ACC112 (cell line): Measurements from ENCODE around the gene PLCB2.

ENCODE experiments used
- H2AFZ ChIP-seq: fragments of 200-600 bp; sonication (generic); one replicate; pipeline ENCODE4 v1.6.0; 2017; ENCODE audit warnings: antibody characterized with exemption, low read length; ENCODE audit not compliant: unreplicated experiment
- H3K27ac ChIP-seq: fragments of 200-600 bp; sonication (generic); 2 replicates; pipeline ENCODE4 v1.5.1; 2014; ENCODE audit warnings: low read depth, mild to moderate bottlenecking, antibody characterized with exemption, low read length, moderate library complexity
- H3K27me3 ChIP-seq: fragments of 200-600 bp; sonication (generic); 2 replicates; pipeline ENCODE4 v1.6.1; 2014; ENCODE audit warnings: mild to moderate bottlenecking, antibody characterized with exemption, low read length, moderate library complexity, mixed read lengths; ENCODE audit not compliant: insufficient read depth
- H3K36me3 ChIP-seq: fragments of 200-600 bp; sonication (generic); 2 replicates; pipeline ENCODE4 v1.6.1; 2016; ENCODE audit warnings: mild to moderate bottlenecking, antibody characterized with exemption, low read length, moderate library complexity, mixed read lengths; ENCODE audit not compliant: insufficient read depth
- H3K4me1 ChIP-seq: fragments of 200-600 bp; sonication (generic); one replicate; pipeline ENCODE4 v1.6.1; 2016; ENCODE audit warnings: low read length, mixed read lengths; ENCODE audit not compliant: insufficient read depth, unreplicated experiment, control insufficient read depth
- H3K4me3 ChIP-seq: fragments of 200-600 bp; sonication (generic); 2 replicates; pipeline ENCODE4 v1.5.1; 2014; ENCODE audit warnings: mild to moderate bottlenecking, low read depth, low read length
- H3K79me2 ChIP-seq: fragments of 200-600 bp; sonication (generic); one replicate; pipeline ENCODE4 v1.6.0; 2016; ENCODE audit warnings: low read length; ENCODE audit not compliant: control insufficient read depth, unreplicated experiment, insufficient read depth

The PLCB2 gene

GRCh38 chr15:40302288-40302886, 5.3 kb downstream of the PLCB2 start:
- Histone ChIP-seq H3K4me1 (no peaks in the 10 kb centered on the region), H3K4me3 (no peak overlapping the region), H3K27ac (no peak overlapping the region), H3K36me3 (no peaks in the 10 kb centered on the region), H3K79me2 (no peaks in the 10 kb centered on the region), H2AFZ (no peak overlapping the region), H3K27me3 (peaks cover 22% of the 10 kb centered on the region; the same call in 1 of the 2 replicates)

DNA sequence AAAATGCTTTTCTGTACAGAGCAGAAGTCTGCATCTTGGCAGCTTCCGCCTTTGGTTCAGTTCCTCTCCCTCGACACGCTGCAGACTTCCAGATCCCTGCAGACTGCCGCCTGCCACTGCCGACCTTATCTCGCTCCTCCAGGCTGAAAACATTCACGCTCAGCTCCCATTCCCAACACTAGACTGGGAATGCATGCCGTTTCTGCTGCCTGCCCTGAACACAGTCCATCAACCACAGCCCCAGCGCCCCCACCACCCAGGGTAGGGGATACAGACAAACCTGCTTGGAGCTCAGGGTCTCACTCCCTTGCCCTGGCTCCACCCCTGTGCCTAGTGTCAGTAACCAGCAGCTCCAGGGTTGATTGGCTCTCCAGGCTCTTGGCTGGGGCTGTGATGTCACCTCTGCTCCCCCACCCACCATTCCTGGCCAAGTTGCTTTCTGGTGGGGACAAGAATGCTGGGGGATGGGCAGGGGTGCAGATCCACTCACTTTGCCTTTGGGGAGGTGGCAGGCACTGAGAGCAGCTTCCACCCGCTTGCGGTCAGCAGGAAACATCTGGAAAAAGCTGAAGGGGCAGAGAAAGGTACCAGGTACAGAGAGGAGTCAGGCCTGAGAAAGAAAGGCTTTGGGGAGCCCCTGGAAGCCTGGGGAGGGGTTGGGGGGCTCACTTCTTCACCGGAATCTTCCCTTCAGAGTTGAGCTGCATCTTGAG, 6.1 kb downstream of the PLCB2 start:
- Histone ChIP-seq H3K36me3 (no peaks in the 10 kb centered on the region), H3K27ac (no peak overlapping the region), H3K79me2 (no peaks in the 10 kb centered on the region), H2AFZ (no peak overlapping the region), H3K4me1 (no peaks in the 10 kb centered on the region), H3K27me3 (peaks cover 27% of the 10 kb centered on the region; the same call in 1 of the 2 replicates), H3K4me3 (no peak overlapping the region)

GRCh38 chr15:40300771-40301170, 7.0 kb downstream of the PLCB2 start:
- Histone ChIP-seq H3K27ac (no peak overlapping the region), H3K27me3 (peaks cover 30% of the 10 kb centered on the region; the same call in 1 of the 2 replicates), H3K4me1 (no peaks in the 10 kb centered on the region), H3K36me3 (no peaks in the 10 kb centered on the region), H3K4me3 (no peak overlapping the region), H2AFZ (no peak overlapping the region), H3K79me2 (no peaks in the 10 kb centered on the region)

GRCh38 chr15:40300367-40300766, 7.4 kb downstream of the PLCB2 start:
- no peak overlapping the region for H3K27ac ChIP-seq
- H3K27me3 ChIP-seq = peaks cover 34% of the 10 kb centered on the region; the same call in 1 of the 2 replicates
- H2AFZ ChIP-seq = no peak overlapping the region
- no peaks in the 10 kb centered on the region for H3K36me3 ChIP-seq
- H3K4me1 ChIP-seq = no peaks in the 10 kb centered on the region
- no peak overlapping the region for H3K4me3 ChIP-seq
- H3K79me2 ChIP-seq = no peaks in the 10 kb centered on the region

DNA sequence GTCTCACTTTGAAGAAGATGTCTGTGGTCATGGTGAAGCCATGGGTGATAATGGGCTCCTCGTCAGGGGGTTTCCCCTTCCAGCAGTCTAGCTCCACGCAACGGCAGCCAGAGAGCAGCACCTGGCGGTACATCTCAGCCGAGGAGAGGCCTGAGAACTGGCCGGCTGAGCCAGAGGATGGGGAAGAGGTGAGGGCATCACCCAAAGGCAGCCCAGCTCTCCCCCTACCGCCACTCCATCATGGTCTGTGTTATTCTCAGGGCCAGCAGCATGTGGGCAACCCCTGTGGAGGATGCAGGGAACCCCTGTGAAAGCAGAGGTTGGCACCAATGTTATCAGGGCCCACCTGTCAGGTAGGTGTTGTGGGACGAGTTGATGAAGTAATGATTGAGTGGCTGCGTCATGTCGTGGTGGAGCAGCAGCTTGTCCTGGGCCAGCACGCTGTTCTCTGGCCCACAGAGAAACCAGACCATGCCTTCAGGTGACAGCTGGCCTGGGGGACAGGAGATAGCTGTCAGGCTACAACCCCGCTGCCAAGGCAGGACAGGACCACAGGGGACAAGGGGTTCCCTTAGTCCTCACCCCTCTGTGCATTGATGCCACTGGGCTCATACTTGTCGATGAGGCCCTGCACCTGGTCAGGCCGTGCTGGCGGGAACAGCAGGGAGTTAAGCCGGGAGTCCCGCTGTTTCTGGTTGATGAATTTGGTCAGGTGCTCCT, 9.4 kb downstream of the PLCB2 start:
- Histone ChIP-seq H3K79me2 (no peaks in the 10 kb centered on the region), H3K27ac (no peak overlapping the region), H3K4me1 (no peaks in the 10 kb centered on the region), H3K27me3 (peaks cover 23% of the 10 kb centered on the region; the same call in 1 of the 2 replicates), H3K4me3 (no peak overlapping the region), H3K36me3 (no peaks in the 10 kb centered on the region), H2AFZ (no peak overlapping the region)

- H3K27me3 ChIP-seq = peaks cover 30% of the 10 kb centered on the region; the same call in 1 of the 2 replicates
These were observed 10.4 kb downstream of the PLCB2 start for GRCh38 chr15:40297356-40297755.

GRCh38 chr15:40296561-40297230, 11.0 kb downstream of the PLCB2 start:
- Histone ChIP-seq H3K79me2 (no peaks in the 10 kb centered on the region), H3K4me3 (no peak overlapping the region), H3K36me3 (no peaks in the 10 kb centered on the region), H2AFZ (no peak overlapping the region), H3K27me3 (peaks cover 33% of the 10 kb centered on the region; the same call in 1 of the 2 replicates), H3K4me1 (no peaks in the 10 kb centered on the region), H3K27ac (no peak overlapping the region)

More at GRCh38 chr15:40297356-40297755, 10.4 kb downstream of the PLCB2 start:
- no peak overlapping the region for H3K27ac ChIP-seq
- H3K36me3 ChIP-seq = no peaks in the 10 kb centered on the region
- no peak overlapping the region for H3K4me3 ChIP-seq
- H3K79me2 ChIP-seq = no peaks in the 10 kb centered on the region
- no peak overlapping the region for H2AFZ ChIP-seq
- no peaks in the 10 kb centered on the region for H3K4me1 ChIP-seq

GRCh38 chr15:40295877-40296560, 11.7 kb downstream of the PLCB2 start:
- Histone ChIP-seq H3K36me3 (no peaks in the 10 kb centered on the region), H3K4me3 (no peak overlapping the region), H3K79me2 (no peaks in the 10 kb centered on the region), H2AFZ (no peak overlapping the region), H3K27me3 (peaks cover 31% of the 10 kb centered on the region; the same call in 1 of the 2 replicates), H3K4me1 (no peaks in the 10 kb centered on the region), H3K27ac (no peak overlapping the region)

- Histone ChIP-seq H3K4me3 (no peak overlapping the region), H2AFZ (no peak overlapping the region), H3K4me1 (no peaks in the 10 kb centered on the region), H3K27me3 (peaks cover 24% of the 10 kb centered on the region; the same call in 1 of the 2 replicates), H3K36me3 (no peaks in the 10 kb centered on the region), H3K27ac (no peak overlapping the region), H3K79me2 (no peaks in the 10 kb centered on the region)
These were observed 12.4 kb downstream of the PLCB2 start for GRCh38 chr15:40295297-40295696.
